CD4-positive, alpha-beta T cell treated with Interleukin-6 for 4 hours (primary cell): ENCODE measurements around the gene SUZ12.
"Not testable (repeated sequence)": the region's sequence is repeated elsewhere in the genome, so short reads cannot be mapped to it uniquely, and the experiment has no call there.

Experiments
- DNase-seq: peaks from one replicate; pipeline ENCODE4 v3.0.0-alpha.2; 2020; ENCODE audit warnings: mixed read lengths

Gene SUZ12

DNA sequence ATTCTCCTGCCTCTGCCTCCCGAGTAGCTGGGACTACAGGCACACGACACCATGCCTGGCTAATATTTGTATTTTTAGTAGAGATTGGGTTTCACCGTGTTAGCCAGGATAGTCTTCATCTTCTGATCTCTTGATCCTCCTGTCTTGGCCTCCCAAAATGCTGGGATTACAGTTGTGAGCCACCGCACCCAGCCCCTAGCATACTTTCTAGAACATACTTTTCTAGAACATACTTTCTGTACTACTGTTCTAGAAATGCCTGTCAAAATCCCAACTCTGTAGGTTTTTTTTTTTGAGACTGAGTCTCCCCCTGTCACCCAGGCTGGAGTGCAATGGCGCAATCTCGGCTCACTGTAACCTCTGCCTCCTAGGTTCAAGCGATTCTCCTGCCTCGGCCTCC lies 27.3 kb downstream of the SUZ12 start:
- not testable (repeated sequence) for DNase-seq

DNA sequence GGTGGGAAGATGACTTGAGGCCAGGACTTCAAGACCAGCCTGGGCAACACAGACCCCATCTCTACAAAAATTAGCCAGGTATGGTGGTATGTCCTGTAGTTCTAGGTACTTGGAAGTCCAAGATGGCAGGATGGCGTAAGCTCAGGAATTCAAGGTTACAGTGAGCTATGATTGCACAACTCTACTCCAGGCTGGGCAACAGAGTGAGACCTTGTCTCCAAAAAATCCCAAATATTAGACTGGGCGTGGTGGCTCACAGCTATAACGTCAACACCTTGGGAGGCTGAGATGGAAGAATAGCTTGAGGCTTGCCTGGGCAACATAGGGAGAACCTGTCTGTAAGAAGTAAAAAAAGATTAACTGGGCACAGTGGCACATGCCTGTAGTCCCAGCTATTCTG lies 30.8 kb downstream of the SUZ12 start:
- DNase-seq = no peak

DNA sequence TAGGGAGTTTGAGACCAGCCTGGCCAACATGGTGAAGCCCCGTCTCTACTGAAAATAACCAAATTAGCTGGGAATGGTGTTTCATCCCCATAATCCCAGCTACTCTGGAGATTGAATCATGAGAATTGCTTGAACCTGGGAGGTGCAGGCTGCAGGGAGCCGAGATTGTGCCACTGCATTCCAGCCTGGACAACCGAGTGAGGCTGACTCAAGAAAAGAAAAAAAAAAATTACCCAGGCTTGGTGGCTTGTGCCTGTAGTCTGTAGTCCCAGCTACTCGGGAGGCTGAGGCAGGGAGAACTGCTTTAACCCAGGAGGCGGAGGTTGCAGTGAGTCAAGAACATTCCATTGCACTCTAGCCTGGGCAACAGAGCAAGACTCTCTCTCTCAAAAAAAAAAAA lies 33.6 kb downstream of the SUZ12 start:
- not testable (repeated sequence) for DNase-seq

DNA sequence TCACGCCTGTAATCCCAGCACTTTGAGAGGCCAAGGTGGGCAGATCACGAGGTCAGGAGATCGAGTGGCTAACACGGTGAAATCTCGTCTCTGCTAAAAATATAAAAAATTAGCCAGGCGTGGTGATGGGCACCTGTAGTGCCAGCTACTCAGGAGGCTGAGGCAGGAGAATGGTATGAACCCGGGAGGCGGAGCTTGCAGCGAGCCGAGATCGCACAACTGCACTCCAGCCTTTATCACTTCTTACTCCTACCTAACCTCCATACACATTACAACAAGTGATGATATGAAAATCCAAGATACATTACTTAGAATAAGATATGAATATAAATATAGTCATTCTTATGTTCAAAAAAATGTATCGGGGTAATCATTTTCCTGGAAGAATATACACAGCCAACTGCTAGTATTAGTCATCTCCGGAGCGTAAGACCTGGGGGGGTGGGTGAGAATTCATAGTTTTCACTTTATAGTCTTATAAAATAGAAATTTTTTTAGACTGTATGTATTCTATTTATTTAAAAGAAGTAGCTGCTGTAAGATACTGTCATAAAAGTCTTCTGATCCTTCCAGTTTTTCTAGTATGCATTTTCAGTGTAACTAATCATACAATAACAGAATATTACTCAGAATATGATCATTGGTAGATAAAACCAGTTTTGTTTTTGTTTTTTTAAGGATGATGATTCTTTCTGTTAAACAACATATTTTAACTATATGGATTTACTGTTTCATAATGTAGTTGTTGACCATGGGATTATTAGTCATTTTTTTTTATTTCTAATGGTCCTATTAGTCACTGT lies 37.7 kb downstream of the SUZ12 start:
- not testable (repeated sequence) for DNase-seq

DNA sequence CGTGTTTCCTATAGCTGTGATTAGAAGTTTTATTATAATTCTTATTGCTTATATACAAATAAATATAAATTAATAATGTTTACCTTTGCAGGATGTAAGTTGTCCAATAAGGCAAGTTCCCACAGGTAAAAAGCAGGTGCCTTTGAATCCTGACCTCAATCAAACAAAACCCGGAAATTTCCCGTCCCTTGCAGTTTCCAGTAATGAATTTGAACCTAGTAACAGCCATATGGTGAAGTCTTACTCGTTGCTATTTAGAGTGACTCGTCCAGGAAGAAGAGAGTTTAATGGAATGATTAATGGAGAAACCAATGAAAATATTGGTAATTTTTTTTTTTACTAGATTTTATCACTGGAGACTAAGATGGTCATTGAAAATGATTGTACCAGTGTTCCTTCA lies 38.6 kb downstream of the SUZ12 start:
- not testable (repeated sequence) for DNase-seq

DNA sequence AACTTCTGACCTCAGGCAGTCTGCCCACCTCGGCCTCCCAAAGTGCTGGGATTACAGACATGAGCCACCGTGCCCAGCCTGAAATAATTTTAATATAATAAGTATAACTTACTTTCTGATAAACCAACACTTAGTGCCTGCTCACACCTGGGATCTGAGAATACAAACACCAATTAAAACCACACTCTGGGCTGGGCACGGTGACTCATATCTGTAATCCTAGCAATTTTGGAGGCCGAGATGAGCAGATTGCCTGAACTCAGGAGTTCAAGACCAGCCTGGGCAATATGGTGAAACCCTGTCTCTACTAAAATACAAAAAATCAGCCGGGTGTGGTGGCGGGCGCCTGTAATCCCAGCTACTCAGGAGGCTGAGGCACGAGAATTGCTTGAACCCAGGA lies 55.0 kb downstream of the SUZ12 start:
- not testable (repeated sequence) for DNase-seq

DNA sequence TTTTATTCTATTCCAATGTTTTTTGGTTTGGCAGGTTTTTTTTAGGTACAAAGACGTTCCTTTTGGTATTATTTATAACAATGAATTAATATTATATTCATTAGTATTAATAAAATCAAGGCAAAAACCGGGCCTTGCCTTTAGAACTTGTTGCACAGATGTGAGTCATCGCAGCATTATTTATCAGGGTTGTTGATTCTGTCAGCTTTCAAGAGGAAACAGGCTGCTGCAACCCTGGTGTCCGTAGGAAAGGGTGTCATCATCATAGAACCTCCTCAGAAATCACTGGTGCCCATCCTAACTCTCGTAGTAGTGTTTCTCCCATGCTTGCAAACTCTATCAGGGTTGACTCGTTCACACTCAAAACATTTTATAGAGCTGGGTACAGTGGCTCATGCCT lies 60.2 kb downstream of the SUZ12 start:
- no peak for DNase-seq

DNA sequence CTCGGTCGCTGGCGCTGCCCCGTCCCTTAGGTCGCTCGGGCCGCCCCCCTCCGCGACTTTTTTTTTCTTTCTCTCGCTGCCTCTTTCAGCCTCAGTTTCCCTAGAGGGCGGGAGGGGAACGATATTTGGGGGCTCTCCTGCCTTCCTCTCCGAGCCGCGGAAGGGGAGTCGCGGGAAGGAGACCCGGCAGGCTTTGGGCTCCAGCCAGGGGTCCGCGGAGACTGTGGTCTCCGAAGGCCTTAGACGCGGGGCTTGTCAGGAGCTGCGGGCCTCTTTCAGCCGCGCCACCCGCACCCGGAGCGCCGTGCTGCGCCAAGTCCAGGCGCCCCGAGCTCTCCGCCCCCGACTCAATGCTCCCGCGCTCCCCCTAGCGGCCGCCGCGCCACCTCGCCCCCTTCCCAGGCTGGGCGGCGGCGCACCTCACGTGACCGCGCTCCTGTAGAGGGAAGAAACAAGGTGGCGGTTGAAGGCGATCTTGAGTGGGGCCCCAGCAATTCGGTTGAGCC lies 70.2 kb downstream of the SUZ12 start, which contains the start of gene LRRC37B:
LRRC37B (plus strand) TSS at position 427 of the 506 bp plus-strand sequence. CDS start 14,010 bp downstream, outside the sequence.
- peak; percentile 90 for DNase-seq

DNA sequence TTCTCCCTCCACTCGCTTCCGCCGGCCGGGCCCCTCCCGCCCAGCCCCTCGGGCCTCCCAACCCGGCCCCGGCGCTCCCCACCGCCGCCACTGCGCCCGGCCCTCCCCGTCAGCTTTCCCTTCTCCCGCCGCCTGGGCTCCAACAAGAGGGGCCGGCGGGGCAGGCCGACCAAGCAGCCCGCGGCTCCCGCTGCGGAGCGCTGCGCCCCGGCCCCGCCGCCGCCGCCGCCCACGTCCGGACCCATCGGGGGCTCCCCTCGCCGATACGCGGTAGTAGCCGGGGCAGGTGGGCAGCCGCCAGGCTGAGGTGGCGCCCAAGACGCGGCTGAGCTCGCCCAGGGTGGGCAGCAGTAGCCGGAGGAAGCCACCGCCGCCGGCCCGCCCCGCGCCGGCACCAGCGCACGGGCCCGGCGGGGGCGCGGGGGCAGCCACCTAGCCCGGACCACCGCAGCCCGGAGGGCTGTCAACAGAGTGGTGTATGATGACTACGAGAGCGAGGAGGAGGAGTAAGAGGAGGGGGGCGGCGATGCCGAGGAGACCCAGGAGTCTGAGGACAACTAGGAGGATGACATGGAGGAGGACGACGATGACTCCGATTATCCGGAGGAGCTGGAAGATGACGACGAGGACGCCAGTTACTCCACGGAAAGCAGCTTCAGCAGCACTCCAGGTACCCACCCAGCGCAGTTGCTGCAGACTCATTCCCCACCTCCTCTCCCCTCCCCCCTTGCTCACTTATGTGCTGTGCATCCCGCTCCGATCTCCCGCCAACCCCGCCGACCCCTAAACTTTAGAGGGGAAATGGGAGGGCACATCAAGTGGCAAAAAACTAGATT lies 70.9 kb downstream of the SUZ12 start:
- DNase-seq = peak; percentile 52

DNA sequence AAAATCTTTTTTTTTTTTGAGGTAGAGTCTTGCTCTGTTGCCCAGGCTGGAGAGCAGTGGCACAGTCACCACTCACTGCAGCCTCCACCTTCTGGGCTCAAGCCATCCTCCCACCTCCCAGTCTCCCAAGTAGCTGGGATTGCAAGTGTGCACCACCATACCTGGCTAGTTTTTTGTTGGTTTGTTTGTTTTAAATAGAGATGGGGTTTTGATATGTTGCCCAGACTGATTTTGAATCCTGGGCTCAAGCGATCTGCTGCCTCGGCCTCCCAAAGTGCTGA lies 72.4 kb downstream of the SUZ12 start:
- no peak for DNase-seq

DNA sequence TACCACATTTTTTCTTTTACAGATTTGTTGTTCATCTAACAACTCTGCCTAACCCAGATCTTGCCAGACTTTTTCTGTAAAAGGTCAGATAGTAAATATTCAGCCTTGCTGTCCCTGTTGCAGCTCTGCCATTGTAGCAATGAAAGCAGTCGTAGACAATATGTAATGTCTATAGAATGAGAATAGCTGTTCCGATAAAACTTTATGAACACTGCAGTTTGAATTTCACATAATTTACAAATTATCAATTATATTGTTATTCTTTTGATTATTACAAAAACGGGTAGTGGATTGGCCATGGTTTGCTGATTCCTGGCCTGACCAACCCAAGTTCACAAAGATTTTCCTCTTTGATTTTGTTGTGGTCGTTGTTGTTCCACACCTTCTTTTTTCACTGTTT lies 73.3 kb downstream of the SUZ12 start:
- no peak for DNase-seq

DNA sequence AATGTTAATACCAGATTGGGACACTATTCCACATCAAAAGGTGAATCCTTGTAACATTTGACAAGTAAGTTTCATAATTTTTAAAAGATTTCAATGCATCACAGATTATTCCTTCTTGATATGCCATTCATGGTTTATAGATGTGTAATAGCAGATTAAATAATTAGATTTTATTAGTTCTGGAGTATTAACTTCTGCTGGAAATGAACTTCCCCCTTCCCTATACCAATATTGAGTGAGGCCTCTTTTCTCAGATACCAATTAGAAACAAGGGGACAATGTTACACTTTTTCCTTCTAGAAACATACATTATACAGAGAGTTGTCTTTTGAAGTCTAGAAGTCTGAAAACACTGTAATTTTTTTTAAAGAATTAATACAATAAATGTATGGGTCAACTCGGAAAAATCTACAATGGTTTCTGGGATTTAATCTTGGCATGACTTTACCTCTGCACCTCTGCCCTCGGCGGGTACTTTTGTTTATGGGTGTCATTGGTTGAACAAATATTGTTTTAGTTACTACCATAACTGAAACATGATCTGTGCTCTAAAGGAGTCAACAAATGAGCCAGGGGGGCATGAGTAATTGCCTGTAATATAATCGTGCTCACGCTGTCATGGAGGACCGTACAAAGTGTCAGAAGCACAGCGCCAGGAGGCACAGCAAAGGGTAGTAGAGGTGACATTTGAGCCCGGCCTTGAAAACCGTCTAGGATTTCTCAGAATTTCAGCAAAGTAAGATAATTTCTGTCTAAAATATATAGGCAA lies 78.6 kb downstream of the SUZ12 start:
- DNase-seq = no peak

DNA sequence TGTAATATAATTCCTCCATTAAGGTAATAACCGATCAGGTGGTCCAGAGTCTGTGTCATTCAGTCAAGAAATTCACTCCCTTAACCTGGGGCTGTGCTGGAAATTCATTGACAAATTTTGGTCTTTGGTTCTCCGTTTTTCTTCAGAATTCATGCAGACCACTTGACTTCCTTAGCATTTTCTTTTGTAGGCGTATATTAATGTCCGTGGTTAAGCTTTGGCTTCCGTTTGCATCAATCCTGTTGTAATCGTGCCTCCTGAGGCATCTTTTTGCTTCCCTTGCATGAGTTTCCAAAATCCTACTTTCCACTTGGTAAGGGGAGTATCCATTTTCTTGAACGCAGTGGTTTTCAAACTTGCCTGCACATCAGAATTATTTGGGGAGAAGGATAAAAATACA lies 79.4 kb downstream of the SUZ12 start:
- DNase-seq = no peak

DNA sequence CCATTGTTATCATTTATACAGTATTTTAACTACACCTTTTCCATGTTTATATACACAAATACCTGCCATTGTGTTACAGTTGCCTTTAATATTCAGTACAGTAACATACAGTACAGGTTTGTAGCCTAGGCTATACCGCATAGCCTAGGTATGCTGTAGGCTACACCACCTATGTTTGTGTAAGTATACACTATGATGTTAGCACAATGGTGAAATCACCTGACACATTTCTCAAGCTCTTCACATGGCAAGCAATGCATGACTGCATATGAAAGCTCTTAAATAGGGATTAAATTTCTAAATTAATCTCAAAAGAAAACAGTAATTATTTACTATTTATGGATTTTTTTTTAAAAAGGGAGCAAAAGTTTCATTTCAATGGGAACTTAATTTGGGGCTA lies 82.4 kb downstream of the SUZ12 start:
- no peak for DNase-seq

DNA sequence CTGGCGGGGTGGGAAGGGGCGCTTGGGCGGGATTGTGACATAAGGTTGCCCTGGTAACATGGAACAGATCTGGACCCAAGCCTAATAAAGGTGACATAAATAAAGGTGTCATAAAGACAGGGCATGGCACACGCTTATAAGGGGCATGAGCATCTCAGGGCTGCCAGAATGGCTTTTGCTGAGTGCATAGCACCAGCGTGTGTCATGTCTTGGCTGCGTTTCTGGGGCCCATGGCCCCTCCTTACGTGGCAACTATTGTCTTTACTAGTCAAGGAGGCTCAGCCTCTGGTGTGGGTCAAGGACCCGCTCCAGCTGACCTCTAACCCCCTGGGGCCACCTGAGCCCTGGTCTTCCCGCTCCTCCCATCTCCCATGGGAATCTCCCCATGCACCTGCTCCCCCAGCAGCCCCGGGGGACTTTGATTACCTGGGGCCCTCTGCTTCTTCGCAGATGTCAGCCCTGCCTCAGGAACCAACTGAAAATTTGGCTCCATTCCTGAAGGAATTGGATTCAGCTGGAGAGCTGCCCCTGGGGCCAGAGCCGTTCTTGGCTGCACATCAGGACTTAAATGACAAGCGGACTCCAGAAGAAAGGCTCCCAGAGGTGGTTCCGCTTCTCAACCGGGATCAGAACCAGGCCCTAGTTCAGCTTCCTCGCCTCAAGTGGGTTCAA lies 84.3 kb downstream of the SUZ12 start:
- DNase-seq = no peak

DNA sequence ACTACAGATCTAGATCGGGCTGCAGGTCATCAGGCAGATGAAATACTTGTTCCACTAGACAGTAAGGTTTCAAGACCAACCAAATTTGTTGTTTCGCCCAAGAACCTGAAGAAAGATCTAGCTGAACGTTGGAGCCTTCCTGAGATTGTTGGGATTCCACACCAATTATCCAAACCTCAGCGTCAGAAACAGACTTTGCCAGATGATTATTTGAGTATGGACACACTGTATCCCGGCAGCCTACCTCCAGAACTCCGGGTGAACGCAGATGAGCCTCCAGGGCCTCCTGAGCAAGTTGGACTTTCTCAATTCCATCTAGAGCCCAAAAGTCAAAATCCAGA lies 84.8 kb downstream of the SUZ12 start:
- DNase-seq = no peak

DNA sequence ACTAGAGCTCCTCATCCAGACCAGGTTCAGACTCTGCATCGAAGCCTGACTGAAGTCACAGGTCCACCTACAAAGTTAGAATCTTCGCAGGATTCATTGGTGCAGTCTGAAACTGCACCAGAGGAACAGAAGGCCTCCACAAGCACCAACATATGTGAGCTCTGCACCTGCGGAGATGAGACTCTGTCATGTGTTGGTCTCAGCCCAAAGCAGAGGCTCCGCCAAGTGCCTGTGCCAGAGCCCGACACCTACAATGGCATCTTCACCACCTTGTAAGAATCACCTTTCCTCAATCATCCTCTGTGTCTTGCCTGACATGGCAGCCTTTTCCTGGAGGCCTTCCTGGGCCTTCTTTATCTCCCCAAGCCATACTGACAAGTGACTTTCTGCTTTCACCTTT lies 85.7 kb downstream of the SUZ12 start:
- not testable (repeated sequence) for DNase-seq

DNA sequence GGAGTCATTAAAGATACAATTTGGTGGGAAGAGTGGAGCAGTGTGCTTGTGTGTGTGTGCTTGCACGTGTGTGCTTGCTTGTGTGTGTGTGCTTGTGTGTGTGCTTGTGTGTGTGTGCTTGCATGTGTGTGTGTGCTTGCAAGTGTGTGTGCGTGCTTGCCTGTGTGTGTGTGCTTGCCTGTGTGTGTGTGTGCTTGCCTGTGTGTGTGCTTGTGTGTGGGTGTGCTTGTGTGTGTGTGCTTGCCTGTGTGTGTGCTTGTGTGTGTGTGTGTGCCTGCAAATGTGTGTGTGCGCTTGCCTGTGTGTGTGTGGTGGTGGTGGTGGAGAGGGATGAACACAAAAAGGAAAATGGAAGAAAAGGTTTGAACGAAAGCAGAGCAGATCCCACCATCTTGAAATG lies 90.5 kb downstream of the SUZ12 start:
- not testable (repeated sequence) for DNase-seq

DNA sequence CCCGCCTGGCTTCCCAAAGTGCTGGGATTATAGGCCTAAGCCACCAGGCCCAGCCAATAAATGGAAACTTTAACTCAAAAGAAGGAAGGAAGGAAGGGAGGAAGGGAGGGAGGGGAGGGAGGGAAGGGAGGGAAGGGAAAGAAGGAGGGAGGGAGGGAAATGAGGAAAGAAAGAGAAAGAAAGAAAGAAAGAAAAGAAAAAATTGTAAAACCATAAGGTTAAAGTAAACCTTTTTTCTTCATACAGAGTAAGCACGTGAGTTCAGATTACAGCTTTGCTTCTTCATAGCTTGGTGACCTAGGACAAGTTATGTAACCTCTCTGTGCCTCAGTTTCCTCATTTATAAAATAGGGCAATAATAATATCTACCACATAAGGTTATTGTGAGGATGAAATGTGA lies 96.4 kb downstream of the SUZ12 start:
- no peak for DNase-seq

DNA sequence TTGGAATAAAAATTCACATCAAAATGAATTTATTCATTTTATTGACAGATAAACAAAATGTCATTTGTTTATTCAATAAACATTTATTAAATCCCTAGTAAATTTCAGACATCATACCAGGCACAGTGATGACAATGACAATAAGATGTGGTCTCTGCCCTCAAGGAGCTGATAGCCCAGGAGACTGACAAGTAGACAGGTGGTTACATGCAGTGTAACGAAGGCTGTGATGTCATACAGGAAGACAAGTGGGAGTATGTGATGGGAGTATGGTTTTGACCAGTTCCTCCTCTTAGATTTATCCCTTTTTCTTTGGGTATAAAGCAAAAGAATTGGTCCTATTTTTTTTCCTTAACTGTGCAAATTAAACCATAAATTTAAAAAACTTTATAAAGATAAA lies 97.0 kb downstream of the SUZ12 start:
- DNase-seq = not testable (repeated sequence)

DNA sequence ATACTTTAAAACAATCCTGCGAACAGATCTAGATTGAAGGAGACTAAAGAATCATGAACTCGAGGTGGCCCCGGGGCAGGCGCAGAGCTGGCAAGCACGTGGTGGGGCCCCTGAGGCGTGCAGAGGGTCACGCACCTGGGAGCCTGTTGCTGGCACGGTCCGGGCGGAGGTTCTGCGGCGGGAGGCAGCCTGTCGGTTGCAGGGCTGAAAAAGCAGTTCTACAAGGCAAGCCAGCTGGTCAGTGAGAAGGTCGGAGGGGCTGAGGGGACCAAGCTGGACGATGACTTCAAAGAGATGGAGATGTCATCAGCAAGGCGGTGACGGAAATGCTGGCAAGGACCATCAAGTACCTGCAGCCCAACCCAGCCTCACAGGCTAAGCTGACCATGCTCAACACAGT lies 103.4 kb downstream of the SUZ12 start:
- not testable (repeated sequence) for DNase-seq

DNA sequence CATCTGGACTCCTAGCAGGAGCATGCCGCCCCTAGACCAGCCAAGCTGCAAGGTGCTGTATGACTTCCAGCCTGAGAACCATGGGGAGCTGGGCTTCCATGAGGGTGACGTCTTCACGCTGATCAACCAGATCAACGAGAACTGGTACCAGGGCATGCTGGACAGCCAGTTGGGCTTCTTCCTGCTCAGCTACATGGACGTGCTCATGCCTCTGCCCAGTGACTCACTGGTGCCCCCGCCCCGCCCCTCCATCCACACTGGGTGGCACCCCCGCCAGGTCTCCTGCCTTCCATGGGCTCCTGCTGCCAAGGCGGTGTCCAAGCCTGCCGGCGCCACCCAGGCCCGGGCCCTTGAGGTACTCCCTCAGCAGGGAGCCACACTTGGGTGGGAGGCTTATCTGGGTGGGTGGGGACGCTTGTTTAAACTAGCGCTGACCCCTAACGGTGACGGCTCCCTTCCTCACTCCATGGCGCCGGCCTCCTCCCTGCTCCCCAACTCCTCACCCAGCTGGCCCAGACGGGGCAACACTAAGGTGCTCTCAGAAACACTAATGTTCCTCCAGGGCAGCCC lies 104.6 kb downstream of the SUZ12 start:
- not testable (repeated sequence) for DNase-seq
